GM23338 (cell line): ENCODE results near the gene CHN1.

Experiments used
- CREB1 ChIP-seq: fragments of 250-450 bp; sonication (Bioruptor Pico); IDR thresholded peaks from 2 replicates; pipeline ENCODE4 v1.5.0; 2020; ENCODE audit warnings: low read depth, mild to moderate bottlenecking, moderate library complexity
- CTCF ChIP-seq, 2 experiments: fragments of 200-600 bp in 1 of 2; sonication (generic) in 1 of 2; conservative IDR thresholded peaks; 2 replicates each; pipeline versions ENCODE4 v1.5.1 to v1.6.1; 2016 to 2017; ENCODE audit warnings: antibody characterized with exemption in 2 of 2, low read depth in 2 of 2, mild to moderate bottlenecking in 2 of 2, moderate library complexity in 1 of 2
- ETS1 ChIP-seq: IDR thresholded peaks from 2 replicates; pipeline ENCODE4 v1.6.1; 2016; ENCODE audit warnings: antibody characterized with exemption
- EZH2 ChIP-seq: fragments of 200-600 bp; sonication (generic); IDR thresholded peaks from one replicate; pipeline ENCODE4 v1.8.0; 2017; ENCODE audit warnings: antibody characterized with exemption, mild to moderate bottlenecking, low read depth; ENCODE audit not compliant: unreplicated experiment
- EZH2phosphoT487 ChIP-seq: fragments of 200-600 bp; sonication (generic); IDR thresholded peaks from one replicate; pipeline ENCODE4 v1.8.1; 2018; ENCODE audit warnings: antibody characterized with exemption; ENCODE audit not compliant: unreplicated experiment
- JUNB ChIP-seq: IDR thresholded peaks from one replicate; pipeline ENCODE4 v1.6.1; 2016; ENCODE audit warnings: antibody characterized with exemption; ENCODE audit not compliant: unreplicated experiment
- NANOG ChIP-seq: IDR thresholded peaks from 2 replicates; pipeline ENCODE4 v1.6.1; 2016; ENCODE audit warnings: antibody characterized with exemption, borderline replicate concordance
- POLR2AphosphoS5 ChIP-seq: IDR thresholded peaks from 2 replicates; pipeline ENCODE4 v1.6.1; 2016; ENCODE audit warnings: antibody characterized with exemption, low read depth
- REST ChIP-seq: IDR thresholded peaks from one replicate; pipeline ENCODE4 v1.6.1; 2018; ENCODE audit warnings: antibody characterized with exemption; ENCODE audit not compliant: unreplicated experiment
- TF ChIP-seq, protein P1 (sequence below): fragments of 250-450 bp; sonication (Bioruptor Pico); IDR thresholded peaks from 2 replicates; pipeline ENCODE4 v1.5.0; 2020; ENCODE audit warnings: mild to moderate bottlenecking, moderate library complexity

DNA sequence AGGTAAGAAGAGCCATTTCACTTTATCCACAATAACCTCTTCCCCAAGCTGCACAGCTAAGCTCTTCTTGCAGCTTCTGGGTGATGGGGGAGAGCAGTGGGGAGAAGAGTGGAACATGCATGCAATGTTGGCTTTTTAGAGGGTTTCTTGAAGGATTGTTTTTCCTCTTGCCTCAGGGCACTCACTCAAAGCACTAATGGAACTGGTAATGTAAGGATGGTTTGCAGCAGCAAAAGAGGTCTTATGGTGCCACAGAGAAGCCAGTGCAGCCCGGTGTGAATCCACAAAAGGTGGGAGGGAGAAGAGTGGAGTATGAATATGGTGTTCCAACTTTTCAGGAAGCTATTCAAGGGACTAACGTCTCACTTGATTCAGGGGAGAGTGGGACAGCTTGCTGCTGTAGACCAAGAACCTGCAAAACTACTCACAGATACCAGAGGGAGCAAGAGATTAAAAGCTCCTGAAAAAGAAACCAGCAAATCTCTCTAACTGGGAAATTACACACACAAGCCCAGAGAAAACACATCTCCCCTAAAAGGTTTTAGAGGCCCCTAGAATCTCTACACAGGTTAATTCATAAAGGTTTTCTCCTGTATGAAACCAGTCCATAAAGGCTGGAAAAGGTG, 116.4 kb downstream of the CHN1 start:
- TF ChIP-seq CTCF (conservative IDR thresholded peaks at IDR 0.05; ENCODE audit: low read depth in 2 of 2) (peak; percentile 24 to 33; a peak in 2 of 4 replicates), POLR2AphosphoS5 (no peak), EZH2 (no peak), REST (no peak), NANOG (no peak), EZH2phosphoT487 (no peak), CREB1 (CRISPR knock-in tag) (no peak), JUNB (no peak), ETS1 (no peak)
- TF ChIP-seq, protein P1, sequence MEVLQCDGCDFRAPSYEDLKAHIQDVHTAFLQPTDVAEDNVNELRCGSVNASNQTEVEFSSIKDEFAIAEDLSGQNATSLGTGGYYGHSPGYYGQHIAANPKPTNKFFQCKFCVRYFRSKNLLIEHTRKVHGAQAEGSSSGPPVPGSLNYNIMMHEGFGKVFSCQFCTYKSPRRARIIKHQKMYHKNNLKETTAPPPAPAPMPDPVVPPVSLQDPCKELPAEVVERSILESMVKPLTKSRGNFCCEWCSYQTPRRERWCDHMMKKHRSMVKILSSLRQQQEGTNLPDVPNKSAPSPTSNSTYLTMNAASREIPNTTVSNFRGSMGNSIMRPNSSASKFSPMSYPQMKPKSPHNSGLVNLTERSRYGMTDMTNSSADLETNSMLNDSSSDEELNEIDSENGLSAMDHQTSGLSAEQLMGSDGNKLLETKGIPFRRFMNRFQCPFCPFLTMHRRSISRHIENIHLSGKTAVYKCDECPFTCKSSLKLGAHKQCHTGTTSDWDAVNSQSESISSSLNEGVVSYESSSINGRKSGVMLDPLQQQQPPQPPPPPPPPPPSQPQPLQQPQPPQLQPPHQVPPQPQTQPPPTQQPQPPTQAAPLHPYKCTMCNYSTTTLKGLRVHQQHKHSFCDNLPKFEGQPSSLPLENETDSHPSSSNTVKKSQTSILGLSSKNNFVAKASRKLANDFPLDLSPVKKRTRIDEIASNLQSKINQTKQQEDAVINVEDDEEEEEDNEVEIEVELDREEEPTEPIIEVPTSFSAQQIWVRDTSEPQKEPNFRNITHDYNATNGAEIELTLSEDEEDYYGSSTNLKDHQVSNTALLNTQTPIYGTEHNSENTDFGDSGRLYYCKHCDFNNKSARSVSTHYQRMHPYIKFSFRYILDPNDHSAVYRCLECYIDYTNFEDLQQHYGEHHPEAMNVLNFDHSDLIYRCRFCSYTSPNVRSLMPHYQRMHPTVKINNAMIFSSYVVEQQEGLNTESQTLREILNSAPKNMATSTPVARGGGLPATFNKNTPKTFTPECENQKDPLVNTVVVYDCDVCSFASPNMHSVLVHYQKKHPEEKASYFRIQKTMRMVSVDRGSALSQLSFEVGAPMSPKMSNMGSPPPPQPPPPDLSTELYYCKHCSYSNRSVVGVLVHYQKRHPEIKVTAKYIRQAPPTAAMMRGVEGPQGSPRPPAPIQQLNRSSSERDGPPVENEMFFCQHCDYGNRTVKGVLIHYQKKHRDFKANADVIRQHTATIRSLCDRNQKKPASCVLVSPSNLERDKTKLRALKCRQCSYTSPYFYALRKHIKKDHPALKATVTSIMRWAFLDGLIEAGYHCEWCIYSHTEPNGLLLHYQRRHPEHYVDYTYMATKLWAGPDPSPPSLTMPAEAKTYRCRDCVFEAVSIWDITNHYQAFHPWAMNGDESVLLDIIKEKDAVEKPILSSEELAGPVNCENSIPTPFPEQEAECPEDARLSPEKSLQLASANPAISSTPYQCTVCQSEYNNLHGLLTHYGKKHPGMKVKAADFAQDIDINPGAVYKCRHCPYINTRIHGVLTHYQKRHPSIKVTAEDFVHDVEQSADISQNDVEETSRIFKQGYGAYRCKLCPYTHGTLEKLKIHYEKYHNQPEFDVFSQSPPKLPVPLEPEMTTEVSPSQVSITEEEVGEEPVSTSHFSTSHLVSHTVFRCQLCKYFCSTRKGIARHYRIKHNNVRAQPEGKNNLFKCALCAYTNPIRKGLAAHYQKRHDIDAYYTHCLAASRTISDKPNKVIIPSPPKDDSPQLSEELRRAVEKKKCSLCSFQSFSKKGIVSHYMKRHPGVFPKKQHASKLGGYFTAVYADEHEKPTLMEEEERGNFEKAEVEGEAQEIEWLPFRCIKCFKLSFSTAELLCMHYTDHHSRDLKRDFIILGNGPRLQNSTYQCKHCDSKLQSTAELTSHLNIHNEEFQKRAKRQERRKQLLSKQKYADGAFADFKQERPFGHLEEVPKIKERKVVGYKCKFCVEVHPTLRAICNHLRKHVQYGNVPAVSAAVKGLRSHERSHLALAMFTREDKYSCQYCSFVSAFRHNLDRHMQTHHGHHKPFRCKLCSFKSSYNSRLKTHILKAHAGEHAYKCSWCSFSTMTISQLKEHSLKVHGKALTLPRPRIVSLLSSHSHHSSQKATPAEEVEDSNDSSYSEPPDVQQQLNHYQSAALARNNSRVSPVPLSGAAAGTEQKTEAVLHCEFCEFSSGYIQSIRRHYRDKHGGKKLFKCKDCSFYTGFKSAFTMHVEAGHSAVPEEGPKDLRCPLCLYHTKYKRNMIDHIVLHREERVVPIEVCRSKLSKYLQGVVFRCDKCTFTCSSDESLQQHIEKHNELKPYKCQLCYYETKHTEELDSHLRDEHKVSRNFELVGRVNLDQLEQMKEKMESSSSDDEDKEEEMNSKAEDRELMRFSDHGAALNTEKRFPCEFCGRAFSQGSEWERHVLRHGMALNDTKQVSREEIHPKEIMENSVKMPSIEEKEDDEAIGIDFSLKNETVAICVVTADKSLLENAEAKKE (CRISPR knock-in tag), result no peak
